ENCODE data around the gene EPHA4. TPM values are rescaled to one million over a fixed set of nuclear protein-coding genes. Genes with fewer than 3 reads are reported as not detected.

Gene EPHA4
- total and polyA plus RNA-seq, 2 experiments from 2014 or later, result 24.4 to 42.2 TPM

- peaks cover 41% of the 10 kb centered on the region; the same call in 1 of the 2 replicates for H3K79me2 ChIP-seq (ENCODE audit: insufficient read depth)
- H3K9me3 ChIP-seq (ENCODE audit: low read depth), result no peaks in the 10 kb centered on the region
- no peaks in the 10 kb centered on the region for H4K20me1 ChIP-seq (ENCODE audit: insufficient read depth)
- WGBS, 2 experiments (ENCODE audit: low coverage in 1 of 2, low lambda C conversion rate in 2 of 2, missing lambda C conversion rate in 2 of 2), result 96 to 98% methylated on average over 2 of the region's 2 CpGs
- peaks cover 27% of the 10 kb centered on the region for H3F3A ChIP-seq (ENCODE audit: insufficient read depth)
- H3K27me3 ChIP-seq (replicated peaks; ENCODE audit: insufficient read depth), result no peaks in the 10 kb centered on the region
- peaks cover 11% of the 10 kb centered on the region for H3K4me1 ChIP-seq (ENCODE audit: insufficient read depth)
- no peak overlapping the region for H3K4me3 ChIP-seq
- no peak overlapping the region for H2AFZ ChIP-seq
- no peak overlapping the region for H3K27ac ChIP-seq
- DNase-seq, result no peak
- no peaks in the 10 kb centered on the region for H3K9me2 ChIP-seq (ENCODE audit: insufficient read depth)
- in situ Hi-C loops (cut with MboI), result no loop called here
- TF ChIP-seq EZH2 (IDR thresholded peaks at IDR 0.05; ENCODE audit: insufficient read depth, poor library complexity, severe bottlenecking) (no peak), EZH2phosphoT487 (IDR thresholded peaks at IDR 0.05; ENCODE audit: insufficient read depth, low read depth) (no peak)
- H3K4me2 ChIP-seq (ENCODE audit: unreplicated experiment), result no peak overlapping the region
- H3K36me3 ChIP-seq (ENCODE audit: low read depth), result no peaks in the 10 kb centered on the region; the same call in 1 of the 2 replicates
- no peak overlapping the region for H3K9ac ChIP-seq
These were observed 65.6 kb downstream of the EPHA4 start for GRCh38 chr2:221506469-221506868.

DNA sequence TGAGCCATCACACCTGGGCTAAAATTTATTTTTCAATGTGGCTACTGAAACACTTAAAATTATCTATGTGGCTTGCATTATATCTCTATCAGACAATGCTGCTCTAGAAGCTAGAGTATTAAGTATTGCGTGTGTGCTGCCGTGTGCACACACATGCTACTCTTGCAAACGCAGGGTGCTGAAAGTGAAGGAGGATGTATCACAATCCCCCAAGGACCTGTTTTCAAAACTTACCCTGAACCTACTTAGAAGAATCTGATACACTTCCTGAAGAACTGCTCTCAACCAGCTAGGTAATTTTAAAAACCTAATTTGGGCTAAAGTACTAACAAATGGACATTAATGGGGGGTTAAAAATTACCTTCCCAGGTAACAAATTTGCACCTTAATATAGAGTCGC lies 66.5 kb downstream of the EPHA4 start:
- no peak for TF ChIP-seq EZH2phosphoT487 (IDR thresholded peaks at IDR 0.05; ENCODE audit: insufficient read depth, low read depth)
- TF ChIP-seq EZH2 (IDR thresholded peaks at IDR 0.05; ENCODE audit: insufficient read depth, poor library complexity, severe bottlenecking), result no peak
- in situ Hi-C loops (cut with MboI), result no loop called here
- Histone ChIP-seq H3K9me2 (ENCODE audit: insufficient read depth) (no peaks in the 10 kb centered on the region), H3K79me2 (ENCODE audit: insufficient read depth) (peaks cover 41% of the 10 kb centered on the region; the same call in 1 of the 2 replicates), H4K20me1 (ENCODE audit: insufficient read depth) (no peaks in the 10 kb centered on the region), H2AFZ (no peak overlapping the region), H3K4me2 (ENCODE audit: unreplicated experiment) (no peak overlapping the region), H3K27me3 (replicated peaks; ENCODE audit: insufficient read depth) (no peaks in the 10 kb centered on the region), H3K9me3 (ENCODE audit: low read depth) (no peaks in the 10 kb centered on the region), H3F3A (ENCODE audit: insufficient read depth) (peaks cover 34% of the 10 kb centered on the region), H3K9ac (no peak overlapping the region), H3K27ac (no peak overlapping the region), H3K36me3 (ENCODE audit: low read depth) (no peaks in the 10 kb centered on the region; the same call in 1 of the 2 replicates), H3K4me3 (no peak overlapping the region), H3K4me1 (ENCODE audit: insufficient read depth) (peaks cover 20% of the 10 kb centered on the region)
- DNase-seq, result no peak
- 96 to 99% methylated on average over 4 of the region's 4 CpGs for WGBS, 2 experiments (ENCODE audit: low coverage in 1 of 2, low lambda C conversion rate in 2 of 2, missing lambda C conversion rate in 2 of 2)

- Histone ChIP-seq H3K4me2 (ENCODE audit: unreplicated experiment) (no peak overlapping the region), H4K20me1 (ENCODE audit: insufficient read depth) (no peaks in the 10 kb centered on the region), H3K27ac (no peak overlapping the region), H3K27me3 (replicated peaks; ENCODE audit: insufficient read depth) (no peaks in the 10 kb centered on the region), H3K9me2 (ENCODE audit: insufficient read depth) (no peaks in the 10 kb centered on the region), H2AFZ (no peak overlapping the region), H3K4me3 (no peak overlapping the region), H3K4me1 (ENCODE audit: insufficient read depth) (peaks cover 21% of the 10 kb centered on the region), H3K79me2 (ENCODE audit: insufficient read depth) (peaks cover 44% of the 10 kb centered on the region; the same call in 1 of the 2 replicates), H3K36me3 (ENCODE audit: low read depth) (no peaks in the 10 kb centered on the region; the same call in 1 of the 2 replicates), H3K9ac (no peak overlapping the region), H3K9me3 (ENCODE audit: low read depth) (no peaks in the 10 kb centered on the region), H3F3A (ENCODE audit: insufficient read depth) (peaks cover 34% of the 10 kb centered on the region)
- WGBS, 2 experiments (ENCODE audit: low coverage in 1 of 2, low lambda C conversion rate in 2 of 2, missing lambda C conversion rate in 2 of 2), result 96 to 100% methylated on average over 1 of the region's 1 CpG
- TF ChIP-seq EZH2 (IDR thresholded peaks at IDR 0.05; ENCODE audit: insufficient read depth, poor library complexity, severe bottlenecking), result no peak
- TF ChIP-seq EZH2phosphoT487 (IDR thresholded peaks at IDR 0.05; ENCODE audit: insufficient read depth, low read depth), result no peak
- in situ Hi-C loops (cut with MboI), result no loop called here
- no peak for DNase-seq
These were observed 67.2 kb downstream of the EPHA4 start for GRCh38 chr2:221504905-221505304.

DNA sequence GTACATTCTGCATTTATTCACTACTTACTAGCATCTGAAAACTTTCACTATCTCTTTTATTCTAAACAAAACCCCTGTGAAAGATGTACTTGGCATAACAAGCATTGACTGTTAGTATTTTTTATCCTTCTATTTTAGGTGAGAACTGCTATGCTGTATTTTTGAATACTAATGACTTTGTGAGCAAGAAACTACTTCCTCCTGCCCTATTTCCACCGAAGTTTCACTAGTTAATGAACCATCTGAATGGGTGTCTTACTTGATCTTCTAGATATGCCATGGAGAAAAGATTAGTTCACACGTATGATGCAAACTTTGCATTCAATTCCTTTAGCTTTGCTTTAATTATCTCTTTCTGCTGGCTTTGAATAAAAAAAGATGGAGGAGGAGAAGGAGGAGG lies 68.1 kb downstream of the EPHA4 start:
- Histone ChIP-seq H3K9me2 (ENCODE audit: insufficient read depth) (no peaks in the 10 kb centered on the region), H4K20me1 (ENCODE audit: insufficient read depth) (no peaks in the 10 kb centered on the region), H3K27ac (no peak overlapping the region), H3K79me2 (ENCODE audit: insufficient read depth) (peaks cover 36% of the 10 kb centered on the region; the same call in 1 of the 2 replicates), H3K9ac (no peak overlapping the region), H2AFZ (no peak overlapping the region), H3F3A (ENCODE audit: insufficient read depth) (peaks cover 34% of the 10 kb centered on the region), H3K9me3 (ENCODE audit: low read depth) (no peaks in the 10 kb centered on the region), H3K4me1 (ENCODE audit: insufficient read depth) (peaks cover 21% of the 10 kb centered on the region), H3K4me2 (ENCODE audit: unreplicated experiment) (no peak overlapping the region), H3K27me3 (replicated peaks; ENCODE audit: insufficient read depth) (no peaks in the 10 kb centered on the region), H3K36me3 (ENCODE audit: low read depth) (no peaks in the 10 kb centered on the region), H3K4me3 (no peak overlapping the region)
- in situ Hi-C loops (cut with MboI), result no loop called here
- WGBS, 2 experiments (ENCODE audit: low coverage in 1 of 2, low lambda C conversion rate in 2 of 2, missing lambda C conversion rate in 2 of 2), result 67% methylated on average over 2 of the region's 2 CpGs
- no peak for DNase-seq
- TF ChIP-seq EZH2 (IDR thresholded peaks at IDR 0.05; ENCODE audit: insufficient read depth, poor library complexity, severe bottlenecking), result no peak
- no peak for TF ChIP-seq EZH2phosphoT487 (IDR thresholded peaks at IDR 0.05; ENCODE audit: insufficient read depth, low read depth)

Data from GM23248 (cell line).